Measurements from ENCODE around the gene SARNP.
A peak's percentile ranks its signal among the peaks of the same experiment; 100 is the strongest.
"Not testable (repeated sequence)": the region's sequence is repeated elsewhere in the genome, so short reads cannot be mapped to it uniquely, and the experiment has no call there.

SARNP gene

DNA sequence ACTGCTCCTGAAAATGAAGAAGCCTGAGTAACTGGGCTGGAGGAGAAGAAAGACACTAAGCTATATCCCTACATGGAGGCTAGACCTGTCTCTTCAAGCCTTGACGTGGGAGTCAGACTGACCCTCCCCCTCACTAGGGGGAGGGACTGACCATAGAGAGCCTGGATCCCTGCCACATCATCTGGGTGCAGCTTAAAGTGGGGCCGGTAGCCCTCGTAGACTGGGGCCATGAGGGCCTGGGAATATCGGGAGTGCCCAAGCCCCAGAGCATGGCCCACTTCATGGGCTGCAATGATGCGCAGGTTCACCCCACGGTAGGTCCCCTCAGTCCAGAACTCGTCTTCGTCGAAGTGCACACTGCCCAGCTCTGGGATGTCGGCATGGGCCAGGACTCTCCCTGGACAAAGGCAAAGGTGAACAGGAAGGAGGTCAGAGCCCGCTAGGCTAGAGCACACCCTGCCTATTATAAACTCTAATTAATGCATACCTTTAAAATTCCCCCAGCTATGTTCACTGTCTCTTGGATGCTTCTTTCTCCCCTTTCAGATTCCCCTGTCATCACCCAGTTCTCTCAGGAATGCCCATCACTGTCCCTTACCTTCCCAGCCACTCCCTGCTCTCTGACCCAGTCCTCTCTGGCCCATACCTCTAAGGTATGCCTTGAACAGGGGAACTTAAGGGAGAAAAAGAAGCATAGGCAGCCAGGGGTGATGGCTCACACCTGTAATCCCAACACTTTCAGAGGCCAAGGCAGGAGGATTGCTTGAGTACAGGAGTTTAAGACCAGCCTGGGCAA lies 22.0 kb upstream of the SARNP start:
- Histone ChIP-seq H3K4me2 (ENCODE audit: low read length, poor library complexity, severe bottlenecking) (no peak overlapping the region), H3K36me3 (ENCODE audit: control insufficient read depth in 1 of 2, insufficient read depth in 2 of 2, low read depth in 1 of 2, low read length in 2 of 2) (peaks cover 38 to 55% of the 10 kb centered on the region in 2 experiments), H4K8ac (ENCODE audit: low read length) (no peak overlapping the region), H2AFZ (ENCODE audit: low read depth, low read length) (no peak overlapping the region), H3K27me3 (ENCODE audit: control insufficient read depth in 1 of 2, insufficient read depth in 1 of 2, low read length in 2 of 2) (no peaks in the 10 kb centered on the region), H3K4me1 (ENCODE audit: control insufficient read depth, insufficient read depth, low read depth, low read length) (peaks cover 9% of the 10 kb centered on the region), H3K23ac (ENCODE audit: low read length in 2 of 2) (no peak overlapping the region), H3K9me3 (ENCODE audit: control insufficient read depth, low read length) (no peaks in the 10 kb centered on the region), H4K91ac (ENCODE audit: low read length) (peak overlapping the region; percentile 3), H2BK12ac (ENCODE audit: low read length in 2 of 2) (no peak overlapping the region), H3K18ac (ENCODE audit: low read depth in 1 of 2, low read length in 2 of 2) (no peak overlapping the region), H3K14ac (ENCODE audit: low read length in 2 of 2) (no peak overlapping the region), H3K4me3 (ENCODE audit: insufficient read depth in 1 of 2, low read depth in 1 of 2, low read length in 2 of 2) (no peak overlapping the region), H2AK5ac (ENCODE audit: low read length, severe bottlenecking) (no peak overlapping the region), H3K27ac (ENCODE audit: low read length, poor library complexity, severe bottlenecking) (no peak overlapping the region), H3K4ac (ENCODE audit: low read depth in 1 of 2, low read length in 2 of 2) (no peak overlapping the region), H2BK15ac (ENCODE audit: low read depth, poor library complexity, severe bottlenecking) (no peak overlapping the region), H3K79me1 (replicated peaks; ENCODE audit: low read length, poor library complexity, severe bottlenecking) (peaks cover 15% of the 10 kb centered on the region), H2BK120ac (ENCODE audit: low read depth, low read length) (no peak overlapping the region), H3K9ac (ENCODE audit: low read length) (no peak overlapping the region), H2BK5ac (ENCODE audit: low read depth, low read length, poor library complexity, severe bottlenecking) (no peak overlapping the region)
- WGBS = 92% methylated on average over 11 of the region's 11 CpGs
- no peak for DNase-seq

DNA sequence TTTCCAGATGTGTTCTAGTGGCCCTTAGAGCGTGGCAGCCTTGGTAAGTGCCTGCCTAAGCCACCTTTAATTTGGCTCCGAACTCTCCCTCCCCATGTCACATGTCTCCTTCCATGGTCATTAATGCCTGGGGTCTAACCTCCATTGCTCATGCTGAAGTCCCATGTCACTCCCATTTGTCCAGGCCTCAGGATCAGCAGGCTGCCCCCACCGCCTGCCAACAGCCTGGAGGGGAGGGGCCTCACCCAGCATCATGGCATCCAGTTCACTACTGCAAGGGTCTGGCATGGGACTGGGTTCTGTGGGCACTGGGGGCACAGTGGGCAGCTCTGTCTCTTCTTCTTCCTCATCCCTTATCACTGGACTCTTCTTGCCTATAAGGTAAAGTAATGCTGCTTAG lies 20.8 kb upstream of the SARNP start:
- Histone ChIP-seq H2BK120ac (ENCODE audit: low read depth, low read length) (no peak overlapping the region), H3K9ac (ENCODE audit: low read length) (no peak overlapping the region), H2BK5ac (ENCODE audit: low read depth, low read length, poor library complexity, severe bottlenecking) (no peak overlapping the region), H3K4me2 (ENCODE audit: low read length, poor library complexity, severe bottlenecking) (no peak overlapping the region), H2AK5ac (ENCODE audit: low read length, severe bottlenecking) (no peak overlapping the region), H3K14ac (ENCODE audit: low read length in 2 of 2) (no peak overlapping the region), H3K18ac (ENCODE audit: low read depth in 1 of 2, low read length in 2 of 2) (no peak overlapping the region), H3K27ac (ENCODE audit: low read length, poor library complexity, severe bottlenecking) (no peak overlapping the region), H3K79me1 (replicated peaks; ENCODE audit: low read length, poor library complexity, severe bottlenecking) (peaks cover 15% of the 10 kb centered on the region), H4K91ac (ENCODE audit: low read length) (no peak overlapping the region), H3K4ac (ENCODE audit: low read depth in 1 of 2, low read length in 2 of 2) (no peak overlapping the region), H3K9me3 (ENCODE audit: control insufficient read depth, low read length) (no peaks in the 10 kb centered on the region), H3K27me3 (ENCODE audit: control insufficient read depth in 1 of 2, insufficient read depth in 1 of 2, low read length in 2 of 2) (no peaks in the 10 kb centered on the region), H3K23ac (ENCODE audit: low read length in 2 of 2) (no peak overlapping the region), H4K8ac (ENCODE audit: low read length) (no peak overlapping the region), H3K36me3 (ENCODE audit: control insufficient read depth in 1 of 2, insufficient read depth in 2 of 2, low read depth in 1 of 2, low read length in 2 of 2) (peaks cover 40 to 56% of the 10 kb centered on the region in 2 experiments), H2AFZ (ENCODE audit: low read depth, low read length) (no peak overlapping the region), H3K4me1 (ENCODE audit: control insufficient read depth, insufficient read depth, low read depth, low read length) (peaks cover 9% of the 10 kb centered on the region), H2BK15ac (ENCODE audit: low read depth, poor library complexity, severe bottlenecking) (no peak overlapping the region), H2BK12ac (ENCODE audit: low read length in 2 of 2) (peak overlapping the region in 1 of 2 experiments; percentile 23), H3K4me3 (ENCODE audit: insufficient read depth in 1 of 2, low read depth in 1 of 2, low read length in 2 of 2) (no peak overlapping the region)
- no peak for DNase-seq
- 100% methylated on average over 3 of the region's 3 CpGs for WGBS

DNA sequence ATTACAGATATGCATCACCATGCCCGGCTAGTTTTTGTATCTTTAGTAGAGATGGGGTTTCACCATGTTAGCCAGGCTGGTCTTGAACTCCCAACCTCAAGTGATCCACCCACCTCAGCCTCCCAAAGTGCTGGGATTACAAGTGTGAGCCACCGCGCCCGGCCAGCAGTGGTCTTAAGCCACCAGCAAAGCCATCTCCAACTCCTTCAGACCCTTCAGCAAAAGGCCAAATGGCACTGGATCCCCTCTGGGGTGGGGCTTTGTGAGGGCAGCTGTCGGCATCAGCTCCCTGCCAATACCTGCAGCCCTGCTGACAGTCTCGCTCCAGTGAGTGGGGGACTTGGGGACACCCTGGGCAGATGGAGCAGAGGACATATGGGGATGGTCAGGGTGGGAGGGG lies 16.9 kb upstream of the SARNP start:
- not testable (repeated sequence) for H3K27me3 ChIP-seq (ENCODE audit: control insufficient read depth in 1 of 2, insufficient read depth in 1 of 2, low read length in 2 of 2); H3K4me2 ChIP-seq (ENCODE audit: low read length, poor library complexity, severe bottlenecking); H2AFZ ChIP-seq (ENCODE audit: low read depth, low read length); DNase-seq; H3K9ac ChIP-seq (ENCODE audit: low read length); H3K14ac ChIP-seq (ENCODE audit: low read length in 2 of 2); H2AK5ac ChIP-seq (ENCODE audit: low read length, severe bottlenecking); H4K8ac ChIP-seq (ENCODE audit: low read length); H3K4me3 ChIP-seq (ENCODE audit: insufficient read depth in 1 of 2, low read depth in 1 of 2, low read length in 2 of 2); H3K4ac ChIP-seq (ENCODE audit: low read depth in 1 of 2, low read length in 2 of 2); H3K9me3 ChIP-seq (ENCODE audit: control insufficient read depth, low read length); H2BK15ac ChIP-seq (ENCODE audit: low read depth, poor library complexity, severe bottlenecking); H3K27ac ChIP-seq (ENCODE audit: low read length, poor library complexity, severe bottlenecking); H2BK120ac ChIP-seq (ENCODE audit: low read depth, low read length); H4K91ac ChIP-seq (ENCODE audit: low read length); H2BK5ac ChIP-seq (ENCODE audit: low read depth, low read length, poor library complexity, severe bottlenecking); H2BK12ac ChIP-seq (ENCODE audit: low read length in 2 of 2); H3K18ac ChIP-seq (ENCODE audit: low read depth in 1 of 2, low read length in 2 of 2); H3K23ac ChIP-seq (ENCODE audit: low read length in 2 of 2)
- Histone ChIP-seq H3K79me1 (replicated peaks; ENCODE audit: low read length, poor library complexity, severe bottlenecking) (peaks cover 11% of the 10 kb centered on the region), H3K4me1 (ENCODE audit: control insufficient read depth, insufficient read depth, low read depth, low read length) (peaks cover 15% of the 10 kb centered on the region), H3K36me3 (ENCODE audit: control insufficient read depth in 1 of 2, insufficient read depth in 2 of 2, low read depth in 1 of 2, low read length in 2 of 2) (peaks cover 29 to 48% of the 10 kb centered on the region in 2 experiments)
- WGBS = 75% methylated on average over 4 of the region's 6 CpGs

DNA sequence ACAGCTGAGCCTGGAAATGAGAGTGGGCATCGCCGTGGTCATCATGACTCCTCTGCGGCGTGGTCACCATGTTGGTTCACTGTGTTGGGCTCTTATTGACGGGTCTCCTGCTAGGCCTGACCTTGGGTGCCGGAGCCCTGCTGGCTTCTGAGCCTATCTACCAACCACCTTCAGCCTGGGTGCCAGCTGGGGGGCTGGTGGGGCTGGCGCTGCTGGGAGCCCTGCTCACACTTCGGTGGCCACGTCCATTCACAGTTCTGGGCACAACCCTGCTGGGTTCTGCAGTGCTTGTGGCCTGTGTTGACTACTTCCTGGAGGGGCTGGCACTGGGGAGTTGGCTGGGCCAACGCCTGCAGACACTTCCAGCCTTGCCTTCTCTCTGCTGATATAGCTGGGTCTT lies 15.5 kb upstream of the SARNP start:
- Histone ChIP-seq H3K14ac (ENCODE audit: low read length in 2 of 2) (no peak overlapping the region), H2AK5ac (ENCODE audit: low read length, severe bottlenecking) (no peak overlapping the region), H3K27me3 (ENCODE audit: control insufficient read depth in 1 of 2, insufficient read depth in 1 of 2, low read length in 2 of 2) (no peaks in the 10 kb centered on the region), H3K9me3 (ENCODE audit: control insufficient read depth, low read length) (no peaks in the 10 kb centered on the region), H2BK12ac (ENCODE audit: low read length in 2 of 2) (no peak overlapping the region), H3K23ac (ENCODE audit: low read length in 2 of 2) (peak overlapping the region in 1 of 2 experiments; percentile 9), H2BK5ac (ENCODE audit: low read depth, low read length, poor library complexity, severe bottlenecking) (no peak overlapping the region), H3K79me1 (replicated peaks; ENCODE audit: low read length, poor library complexity, severe bottlenecking) (peaks cover 11% of the 10 kb centered on the region), H3K36me3 (ENCODE audit: control insufficient read depth in 1 of 2, insufficient read depth in 2 of 2, low read depth in 1 of 2, low read length in 2 of 2) (peaks cover 24 to 40% of the 10 kb centered on the region in 2 experiments), H3K27ac (ENCODE audit: low read length, poor library complexity, severe bottlenecking) (no peak overlapping the region), H4K8ac (ENCODE audit: low read length) (no peak overlapping the region), H2AFZ (ENCODE audit: low read depth, low read length) (no peak overlapping the region), H3K9ac (ENCODE audit: low read length) (no peak overlapping the region), H3K4ac (ENCODE audit: low read depth in 1 of 2, low read length in 2 of 2) (no peak overlapping the region), H3K4me1 (ENCODE audit: control insufficient read depth, insufficient read depth, low read depth, low read length) (peaks cover 17% of the 10 kb centered on the region), H2BK15ac (ENCODE audit: low read depth, poor library complexity, severe bottlenecking) (no peak overlapping the region), H3K4me3 (ENCODE audit: insufficient read depth in 1 of 2, low read depth in 1 of 2, low read length in 2 of 2) (no peak overlapping the region), H3K18ac (ENCODE audit: low read depth in 1 of 2, low read length in 2 of 2) (no peak overlapping the region), H3K4me2 (ENCODE audit: low read length, poor library complexity, severe bottlenecking) (no peak overlapping the region), H4K91ac (ENCODE audit: low read length) (no peak overlapping the region), H2BK120ac (ENCODE audit: low read depth, low read length) (no peak overlapping the region)
- no peak for DNase-seq
- WGBS = 94% methylated on average over 10 of the region's 10 CpGs

Data from mesenchymal stem cell (in vitro differentiated cells and primary cell).